ENCODE results near the gene HAVCR1.

The HAVCR1 gene

GRCh38 chr5:157059093-157059539 is at the start of gene HAVCR1:
TSS of gene HAVCR1 (minus strand) at chr5:157059116. CDS start at chr5:157057943, 1,173 bp downstream.
- Mint-ChIP-seq H3K27ac (no peak within 1 kb of the TSS), H3K27me3 (no peaks in the 10 kb centered on the region), H3K4me3 (no peak within 1 kb of the TSS), H3K4me1 (no peaks in the 10 kb centered on the region), H3K9me3 (no peaks in the 10 kb centered on the region), H3K36me3 (no peaks in the 10 kb centered on the region)

- no peak overlapping the region for H3K27ac Mint-ChIP-seq
- peak overlapping the region; percentile 52 for H3K4me3 Mint-ChIP-seq
- peaks cover 61% of the 10 kb centered on the region for H3K4me1 Mint-ChIP-seq
- H3K36me3 Mint-ChIP-seq, result peaks cover 7% of the 10 kb centered on the region
- H3K9me3 Mint-ChIP-seq, result no peaks in the 10 kb centered on the region
- H3K27me3 Mint-ChIP-seq, result no peaks in the 10 kb centered on the region
Observed at GRCh38 chr5:157107508-157107907, 48.6 kb upstream of the HAVCR1 start.

GRCh38 chr5:157106630-157107461 is 47.9 kb upstream of the HAVCR1 start:
- peak overlapping the region; percentile 52 for H3K4me3 Mint-ChIP-seq
- peaks cover 7% of the 10 kb centered on the region for H3K36me3 Mint-ChIP-seq
- H3K4me1 Mint-ChIP-seq, result peaks cover 61% of the 10 kb centered on the region
- H3K9me3 Mint-ChIP-seq, result no peaks in the 10 kb centered on the region
- H3K27ac Mint-ChIP-seq, result no peak overlapping the region
- H3K27me3 Mint-ChIP-seq, result no peaks in the 10 kb centered on the region

- no peaks in the 10 kb centered on the region for H3K27me3 Mint-ChIP-seq
- peaks cover 13% of the 10 kb centered on the region for H3K36me3 Mint-ChIP-seq
- no peaks in the 10 kb centered on the region for H3K9me3 Mint-ChIP-seq
- H3K4me1 Mint-ChIP-seq, result peaks cover 32% of the 10 kb centered on the region
- peak overlapping the region; percentile 90 for H3K27ac Mint-ChIP-seq
- peak overlapping the region; percentile 51 for H3K4me3 Mint-ChIP-seq
Observed at GRCh38 chr5:157100140-157100679, 41.3 kb upstream of the HAVCR1 start.

- Mint-ChIP-seq H3K27ac (no peak overlapping the region), H3K36me3 (peaks cover 14% of the 10 kb centered on the region)
Observed at GRCh38 chr5:157088342-157088990, 29.6 kb upstream of the HAVCR1 start.

GRCh38 chr5:157086751-157087359 is 27.9 kb upstream of the HAVCR1 start:
- H3K4me3 Mint-ChIP-seq, result no peak overlapping the region
- peaks cover 3% of the 10 kb centered on the region for H3K4me1 Mint-ChIP-seq
- H3K9me3 Mint-ChIP-seq, result no peaks in the 10 kb centered on the region
- peaks cover 16% of the 10 kb centered on the region for H3K36me3 Mint-ChIP-seq
- no peak overlapping the region for H3K27ac Mint-ChIP-seq
- H3K27me3 Mint-ChIP-seq, result no peaks in the 10 kb centered on the region

More at GRCh38 chr5:157088342-157088990, 29.6 kb upstream of the HAVCR1 start:
- Mint-ChIP-seq H3K9me3 (no peaks in the 10 kb centered on the region), H3K4me3 (no peak overlapping the region), H3K27me3 (no peaks in the 10 kb centered on the region), H3K4me1 (peaks cover 3% of the 10 kb centered on the region)

- peaks cover 12% of the 10 kb centered on the region for H3K36me3 Mint-ChIP-seq
- no peaks in the 10 kb centered on the region for H3K27me3 Mint-ChIP-seq
- H3K27ac Mint-ChIP-seq, result no peak overlapping the region
- H3K4me3 Mint-ChIP-seq, result no peak overlapping the region
- no peaks in the 10 kb centered on the region for H3K9me3 Mint-ChIP-seq
- H3K4me1 Mint-ChIP-seq, result peaks cover 3% of the 10 kb centered on the region
Observed at GRCh38 chr5:157085930-157086329, 27.0 kb upstream of the HAVCR1 start.

- H3K36me3 Mint-ChIP-seq, result peaks cover 2% of the 10 kb centered on the region
- H3K4me3 Mint-ChIP-seq, result no peak overlapping the region
- peaks cover 4% of the 10 kb centered on the region for H3K4me1 Mint-ChIP-seq
- H3K9me3 Mint-ChIP-seq, result no peaks in the 10 kb centered on the region
- H3K27ac Mint-ChIP-seq, result no peak overlapping the region
- H3K27me3 Mint-ChIP-seq, result no peaks in the 10 kb centered on the region
Observed at GRCh38 chr5:157080286-157080685, 21.4 kb upstream of the HAVCR1 start.

GRCh38 chr5:157076558-157076957 is 17.6 kb upstream of the HAVCR1 start:
- Mint-ChIP-seq H3K27me3 (no peaks in the 10 kb centered on the region), H3K4me3 (no peak overlapping the region), H3K4me1 (peaks cover 8% of the 10 kb centered on the region), H3K36me3 (no peaks in the 10 kb centered on the region), H3K27ac (no peak overlapping the region), H3K9me3 (no peaks in the 10 kb centered on the region)

GRCh38 chr5:157072508-157072907 is 13.6 kb upstream of the HAVCR1 start:
- Mint-ChIP-seq H3K4me1 (peaks cover 8% of the 10 kb centered on the region), H3K9me3 (no peaks in the 10 kb centered on the region), H3K4me3 (no peak overlapping the region), H3K27me3 (no peaks in the 10 kb centered on the region), H3K36me3 (no peaks in the 10 kb centered on the region), H3K27ac (no peak overlapping the region)

GRCh38 chr5:157069949-157070348 is 11.0 kb upstream of the HAVCR1 start:
- no peaks in the 10 kb centered on the region for H3K36me3 Mint-ChIP-seq
- no peaks in the 10 kb centered on the region for H3K9me3 Mint-ChIP-seq
- no peaks in the 10 kb centered on the region for H3K27me3 Mint-ChIP-seq
- no peak overlapping the region for H3K27ac Mint-ChIP-seq
- H3K4me1 Mint-ChIP-seq, result peaks cover 14% of the 10 kb centered on the region
- no peak overlapping the region for H3K4me3 Mint-ChIP-seq

GRCh38 chr5:157068785-157069184 is 9.9 kb upstream of the HAVCR1 start:
- no peak overlapping the region for H3K4me3 Mint-ChIP-seq

GRCh38 chr5:157068339-157068738 is 9.4 kb upstream of the HAVCR1 start:
- Mint-ChIP-seq H3K4me3 (no peak overlapping the region), H3K27me3 (no peaks in the 10 kb centered on the region), H3K4me1 (peaks cover 14% of the 10 kb centered on the region), H3K36me3 (no peaks in the 10 kb centered on the region), H3K9me3 (no peaks in the 10 kb centered on the region), H3K27ac (no peak overlapping the region)

More at GRCh38 chr5:157068785-157069184, 9.9 kb upstream of the HAVCR1 start:
- Mint-ChIP-seq H3K36me3 (no peaks in the 10 kb centered on the region), H3K4me1 (peaks cover 14% of the 10 kb centered on the region), H3K27me3 (no peaks in the 10 kb centered on the region), H3K9me3 (no peaks in the 10 kb centered on the region), H3K27ac (no peak overlapping the region)

- Mint-ChIP-seq H3K27ac (no peak overlapping the region), H3K36me3 (no peaks in the 10 kb centered on the region), H3K27me3 (no peaks in the 10 kb centered on the region), H3K9me3 (no peaks in the 10 kb centered on the region), H3K4me3 (no peak overlapping the region), H3K4me1 (peaks cover 10% of the 10 kb centered on the region)
Observed at GRCh38 chr5:157067005-157067404, 8.1 kb upstream of the HAVCR1 start.

GRCh38 chr5:157066080-157066479 is 7.2 kb upstream of the HAVCR1 start:
- Mint-ChIP-seq H3K36me3 (no peaks in the 10 kb centered on the region), H3K4me3 (no peak overlapping the region), H3K27ac (no peak overlapping the region), H3K9me3 (no peaks in the 10 kb centered on the region), H3K4me1 (peaks cover 10% of the 10 kb centered on the region), H3K27me3 (no peaks in the 10 kb centered on the region)
